GM12892 (cell line): Measurements from ENCODE around the gene TENM3.

Experiments used
- POLR2A ChIP-seq: IDR thresholded peaks from 2 replicates; pipeline ENCODE4 v1.6.1; 2011; ENCODE audit warnings: low read depth, low read length, control low read depth
- TAF1 ChIP-seq: IDR thresholded peaks from 2 replicates; pipeline ENCODE4 v1.6.1; 2011; ENCODE audit warnings: low read depth, mild to moderate bottlenecking, control low read depth, low read length, borderline replicate concordance

DNA sequence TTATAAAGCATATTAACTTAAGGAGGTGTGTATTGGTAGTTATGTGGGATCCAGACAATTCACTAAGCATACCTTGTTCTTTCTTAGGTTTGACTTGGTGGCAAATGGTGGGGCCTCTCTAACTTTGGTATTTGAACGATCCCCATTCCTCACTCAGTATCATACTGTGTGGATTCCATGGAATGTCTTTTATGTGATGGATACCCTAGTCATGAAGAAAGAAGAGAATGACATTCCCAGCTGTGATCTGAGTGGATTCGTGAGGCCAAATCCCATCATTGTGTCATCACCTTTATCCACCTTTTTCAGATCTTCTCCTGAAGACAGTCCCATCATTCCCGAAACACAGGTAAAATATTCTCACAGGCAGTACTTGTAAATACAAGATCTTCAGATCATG is 487.6 kb downstream of the TENM3 start:
- TF ChIP-seq TAF1 = no peak
- TF ChIP-seq POLR2A = no peak
